AG10803 (cell line): ENCODE data around the gene CCDC117.

ENCODE experiments used
- DNase-seq: peaks from one replicate; pipeline ENCODE4 v3.0.0; 2010; ENCODE audit warnings: low read depth
- H3K4me3 ChIP-seq: 2 replicates; pipeline ENCODE4 v1.5.1; 2011; ENCODE audit warnings: mild to moderate bottlenecking, low read length, control low read depth
- TF ChIP-seq, protein P1 (sequence below): conservative IDR thresholded peaks from 2 replicates; pipeline ENCODE4 v1.5.1; 2011; ENCODE audit warnings: mild to moderate bottlenecking, low read length, control low read depth, inconsistent platforms

Gene CCDC117

DNA sequence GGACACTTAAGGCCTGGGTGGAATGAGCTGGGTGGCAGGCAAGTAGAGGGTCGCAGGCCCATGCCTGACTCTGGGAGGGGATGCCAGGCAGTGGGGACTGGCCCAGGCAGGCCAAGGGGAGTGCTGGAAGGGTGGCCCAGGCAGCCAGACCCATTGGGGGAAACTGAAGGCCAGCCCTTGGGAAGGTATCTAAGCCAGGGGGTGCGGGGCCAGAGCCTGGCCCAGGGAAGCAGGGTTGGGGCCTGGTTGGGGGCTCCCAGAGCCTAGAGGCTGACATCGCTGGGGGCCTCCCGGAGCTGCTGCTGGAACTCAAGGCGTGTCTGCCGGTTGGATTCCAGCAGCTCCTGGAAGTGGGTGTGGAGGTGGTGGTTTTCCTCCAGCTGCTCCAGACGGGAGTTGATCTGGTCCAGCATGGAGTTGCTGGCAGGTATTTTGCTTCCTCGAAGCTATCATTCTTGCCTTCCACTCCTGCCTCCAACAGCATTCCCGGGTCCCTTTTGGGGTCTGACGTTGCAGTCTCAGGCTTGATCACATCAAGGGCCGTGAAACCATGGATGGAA is 63.2 kb downstream of the CCDC117 start:
- DNase-seq: no peak
- TF ChIP-seq, protein P1, sequence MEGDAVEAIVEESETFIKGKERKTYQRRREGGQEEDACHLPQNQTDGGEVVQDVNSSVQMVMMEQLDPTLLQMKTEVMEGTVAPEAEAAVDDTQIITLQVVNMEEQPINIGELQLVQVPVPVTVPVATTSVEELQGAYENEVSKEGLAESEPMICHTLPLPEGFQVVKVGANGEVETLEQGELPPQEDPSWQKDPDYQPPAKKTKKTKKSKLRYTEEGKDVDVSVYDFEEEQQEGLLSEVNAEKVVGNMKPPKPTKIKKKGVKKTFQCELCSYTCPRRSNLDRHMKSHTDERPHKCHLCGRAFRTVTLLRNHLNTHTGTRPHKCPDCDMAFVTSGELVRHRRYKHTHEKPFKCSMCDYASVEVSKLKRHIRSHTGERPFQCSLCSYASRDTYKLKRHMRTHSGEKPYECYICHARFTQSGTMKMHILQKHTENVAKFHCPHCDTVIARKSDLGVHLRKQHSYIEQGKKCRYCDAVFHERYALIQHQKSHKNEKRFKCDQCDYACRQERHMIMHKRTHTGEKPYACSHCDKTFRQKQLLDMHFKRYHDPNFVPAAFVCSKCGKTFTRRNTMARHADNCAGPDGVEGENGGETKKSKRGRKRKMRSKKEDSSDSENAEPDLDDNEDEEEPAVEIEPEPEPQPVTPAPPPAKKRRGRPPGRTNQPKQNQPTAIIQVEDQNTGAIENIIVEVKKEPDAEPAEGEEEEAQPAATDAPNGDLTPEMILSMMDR: no peak
- no peak overlapping the region for H3K4me3 ChIP-seq

DNA sequence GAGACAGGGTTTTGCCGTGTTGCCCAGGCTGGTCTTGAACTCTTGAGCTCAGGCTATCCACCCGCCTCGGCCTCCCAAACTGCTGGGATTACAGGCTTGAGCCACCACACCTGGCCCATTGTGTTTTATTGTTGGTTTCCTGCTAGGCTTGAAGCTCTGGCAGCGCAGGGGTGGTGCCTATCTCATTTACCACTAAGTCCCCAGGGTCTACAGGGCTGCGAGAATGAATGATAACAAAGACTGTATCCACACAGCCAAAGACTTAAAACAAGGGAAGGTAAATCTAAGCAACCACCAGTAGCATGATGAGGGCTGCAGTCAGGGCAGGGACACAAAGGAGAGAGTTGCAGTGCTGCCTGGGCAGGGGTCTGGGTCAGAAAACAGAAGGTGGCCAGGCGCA is 65.1 kb downstream of the CCDC117 start:
- TF ChIP-seq, protein P1: no peak

More for the DNA sequence above, 65.1 kb downstream of the CCDC117 start:
- DNase-seq: no peak
- no peak overlapping the region for H3K4me3 ChIP-seq
